IMR-90 (cell line): ENCODE measurements around the gene OSBP. TPM values are rescaled to one million over a fixed set of nuclear protein-coding genes. Genes with fewer than 3 reads are reported as not detected.

Source experiments
- ATAC-seq: fragments of 200-7000 bp; cut with Tn5 transposase; 2 replicates; pipeline ENCODE4 v1.9.1; 2020; ENCODE audit warnings: low read depth, mild to moderate bottlenecking, moderate library complexity
- BruUV-seq: library from RNA; stranded (reverse); fragments of 400-500 nt; replicated peaks from 2 replicates; lab custom pipeline; 2021; lab: Mats Ljungman, UMichigan
- CTCF ChIA-PET: fragments of 300-600 bp; formaldehyde crosslinking; extraction: SDS; loops from one replicate; lab custom pipeline; 2021; ENCODE audit warnings: antibody characterized with exemption; lab: Yijun Ruan, JAX
- POLR2A ChIA-PET: fragments of 300-600 bp; sonication (Branson Sonifier 250); formaldehyde crosslinking; loops from one replicate; lab custom pipeline; 2022; ENCODE audit warnings: antibody characterized with exemption; ENCODE audit not compliant: unreplicated experiment; lab: Charles Lee
- DNase-seq: peaks from one replicate; pipeline ENCODE4 v3.0.0; 2013
- H2AFZ ChIP-seq: replicated peaks from 2 replicates; pipeline ENCODE3; 2013; ENCODE audit warnings: low read length, mild to moderate bottlenecking; ENCODE audit not compliant: poor library complexity
- H2AK5ac ChIP-seq: 2 replicates; pipeline ENCODE4 v1.6.1; 2013; ENCODE audit warnings: low read depth, low read length, inconsistent platforms
- H2AK9ac ChIP-seq: replicated peaks from 2 replicates; pipeline ENCODE3; 2013; ENCODE audit warnings: mild to moderate bottlenecking, low read depth, low read length, moderate library complexity; ENCODE audit not compliant: poor library complexity
- H2BK120ac ChIP-seq: 2 replicates; pipeline ENCODE4 v1.6.1; 2013; ENCODE audit warnings: low read depth, low read length, inconsistent platforms
- H2BK15ac ChIP-seq: 3 replicates; pipeline ENCODE4 v1.6.1; 2013; ENCODE audit warnings: low read depth, low read length, inconsistent platforms
- H2BK20ac ChIP-seq: 2 replicates; pipeline ENCODE4 v1.6.1; 2013; ENCODE audit warnings: low read depth, mild to moderate bottlenecking, inconsistent platforms, low read length, moderate library complexity
- H2BK5ac ChIP-seq: 2 replicates; pipeline ENCODE4 v1.6.1; 2013; ENCODE audit warnings: mild to moderate bottlenecking, low read depth, low read length, inconsistent platforms; ENCODE audit not compliant: poor library complexity, severe bottlenecking
- H3K14ac ChIP-seq: replicated peaks from 2 replicates; pipeline ENCODE4 v1.6.1; 2013; ENCODE audit warnings: low read depth, low read length, inconsistent platforms
- H3K18ac ChIP-seq: 2 replicates; pipeline ENCODE4 v1.6.1; 2013; ENCODE audit warnings: low read depth, low read length, control low read depth
- H3K23ac ChIP-seq: 2 replicates; pipeline ENCODE4 v1.6.1; 2013; ENCODE audit warnings: low read depth, low read length, inconsistent platforms
- H3K27ac ChIP-seq: 2 replicates; pipeline ENCODE4 v1.5.1; 2013; ENCODE audit warnings: mild to moderate bottlenecking, control low read depth, low read length; ENCODE audit not compliant: insufficient read depth
- H3K27me3 ChIP-seq: 2 replicates; pipeline ENCODE4 v1.6.1; 2013; ENCODE audit warnings: low read length; ENCODE audit not compliant: control insufficient read depth, insufficient read depth
- H3K36me3 ChIP-seq: 2 replicates; pipeline ENCODE4 v1.6.1; 2013; ENCODE audit warnings: low read length, mixed read lengths; ENCODE audit not compliant: control insufficient read depth, insufficient read depth
- H3K4ac ChIP-seq: 2 replicates; pipeline ENCODE4 v1.6.1; 2013; ENCODE audit warnings: low read depth, low read length, inconsistent platforms
- H3K4me1 ChIP-seq: 2 replicates; pipeline ENCODE4 v1.6.1; 2013; ENCODE audit warnings: low read length, mixed read lengths; ENCODE audit not compliant: control insufficient read depth, insufficient read depth
- H3K4me2 ChIP-seq: 2 replicates; pipeline ENCODE4 v1.6.1; 2013; ENCODE audit warnings: low read depth, mild to moderate bottlenecking, control low read depth, low read length, moderate library complexity
- H3K4me3 ChIP-seq: 2 replicates; pipeline ENCODE4 v1.5.1; 2013; ENCODE audit warnings: low read depth, mild to moderate bottlenecking, control low read depth, low read length, moderate library complexity; ENCODE audit not compliant: insufficient read depth
- H3K56ac ChIP-seq: 2 replicates; pipeline ENCODE4 v1.6.1; 2013; ENCODE audit warnings: low read length, inconsistent platforms; ENCODE audit not compliant: insufficient read depth; ENCODE audit errors: extremely low read depth
- H3K79me1 ChIP-seq, 2 experiments: 2 replicates each; pipeline ENCODE4 v1.6.1; 2013; ENCODE audit warnings: low read length in 2 of 2, inconsistent platforms in 1 of 2, low read depth in 1 of 2
- H3K9ac ChIP-seq: 2 replicates; pipeline ENCODE4 v1.6.1; 2013; ENCODE audit warnings: low read depth, low read length, control low read depth
- H3K9me1 ChIP-seq: 2 replicates; pipeline ENCODE4 v1.6.1; 2013; ENCODE audit warnings: low read length, inconsistent platforms; ENCODE audit not compliant: insufficient read depth
- H3K9me3 ChIP-seq: 2 replicates; pipeline ENCODE4 v1.6.1; 2013; ENCODE audit warnings: low read length; ENCODE audit not compliant: control insufficient read depth, insufficient read depth
- H4K20me1 ChIP-seq: 2 replicates; pipeline ENCODE4 v1.6.1; 2013; ENCODE audit warnings: low read length, inconsistent platforms; ENCODE audit not compliant: insufficient read depth
- H4K5ac ChIP-seq: 2 replicates; pipeline ENCODE4 v1.6.1; 2013; ENCODE audit warnings: mild to moderate bottlenecking, low read depth, low read length, control low read depth
- H4K8ac ChIP-seq, 2 experiments: 2 replicates each; pipeline ENCODE4 v1.6.1; 2013; ENCODE audit warnings: low read depth in 2 of 2, low read length in 2 of 2, control low read depth in 1 of 2, inconsistent platforms in 1 of 2
- H4K91ac ChIP-seq: 2 replicates; pipeline ENCODE4 v1.6.1; 2013; ENCODE audit warnings: low read depth, low read length, inconsistent platforms; ENCODE audit not compliant: insufficient read depth
- BHLHE40 ChIP-seq: fragments of 150-350 bp; IDR thresholded peaks from 2 replicates; pipeline ENCODE4 v1.6.1; 2016; ENCODE audit warnings: mild to moderate bottlenecking, low read depth, low read length
- CEBPB ChIP-seq: IDR thresholded peaks from 2 replicates; pipeline ENCODE4 v1.6.1; 2012; ENCODE audit warnings: low read depth, low read length, improper control_type of control experiment
- ELK1 ChIP-seq: fragments of 150-350 bp; IDR thresholded peaks from 2 replicates; pipeline ENCODE4 v1.6.1; 2016; ENCODE audit warnings: low read depth, mild to moderate bottlenecking, low read length, moderate library complexity, borderline replicate concordance
- FOS ChIP-seq: fragments of 150-350 bp; IDR thresholded peaks from 2 replicates; pipeline ENCODE4 v1.6.1; 2016; ENCODE audit warnings: low read depth, low read length
- MAFK ChIP-seq: IDR thresholded peaks from 2 replicates; pipeline ENCODE4 v1.6.1; 2012; ENCODE audit warnings: low read depth, low read length, improper control_type of control experiment
- MAZ ChIP-seq: IDR thresholded peaks from 2 replicates; pipeline ENCODE4 v1.6.1; 2012; ENCODE audit warnings: low read depth, mild to moderate bottlenecking, low read length, improper control_type of control experiment, moderate library complexity, borderline replicate concordance
- MXI1 ChIP-seq: IDR thresholded peaks from 2 replicates; pipeline ENCODE4 v1.6.1; 2012; ENCODE audit warnings: low read depth, mild to moderate bottlenecking, low read length, moderate library complexity, borderline replicate concordance
- POLR2A ChIP-seq: IDR thresholded peaks from 2 replicates; pipeline ENCODE4 v1.6.1; 2012; ENCODE audit warnings: mild to moderate bottlenecking, low read depth, low read length
- RAD21 ChIP-seq: IDR thresholded peaks from 2 replicates; pipeline ENCODE4 v1.6.1; 2012; ENCODE audit warnings: low read length, improper control_type of control experiment
- RCOR1 ChIP-seq: IDR thresholded peaks from 2 replicates; pipeline ENCODE4 v1.6.1; 2012; ENCODE audit warnings: mild to moderate bottlenecking, low read length, improper control_type of control experiment; ENCODE audit not compliant: insufficient replicate concordance
- SMC3 ChIP-seq: fragments of 150-350 bp; IDR thresholded peaks from 2 replicates; pipeline ENCODE4 v1.6.1; 2016; ENCODE audit warnings: low read depth, mild to moderate bottlenecking, antibody characterized with exemption, low read length, moderate library complexity
- WGBS, 2 experiments: methylation state at CpG; one replicate each; pipeline versions ENCODE4 v1.1.5 to v1.1.7; 2013; ENCODE audit warnings: missing lambda C conversion rate in 2 of 2; ENCODE audit not compliant: insufficient read length in 1 of 2; ENCODE audit errors: extremely low coverage in 2 of 2; 5-methylcytosine and 5-hydroxymethylcytosine counted together
- dilution Hi-C: fragments of 300-500 bp; cut with HindIII; formaldehyde crosslinking; loops from one replicate; pipeline ENCODE4 v1.14.3; 2018; ENCODE audit warnings: low sequenced_read_pairs; ENCODE audit not compliant: unreplicated experiment
- in situ Hi-C: fragments of 300-500 bp; cut with MboI; formaldehyde crosslinking; loops from 3 replicates; pipeline ENCODE4 v1.14.3; 2019; ENCODE audit warnings: low sequenced_read_pairs, inconsistent platforms, mixed read lengths
- intact Hi-C: fragments of 100-400 bp; cut with micrococcal nuclease; formaldehyde crosslinking; loops from 2 replicates; pipeline ENCODE4 v1.10.0; 2022
- polyA plus RNA-seq, 3 experiments: library from polyadenylated mRNA; depleted of rRNA; stranded (reverse); fragments of >200 nt; gene quantifications; 2 replicates each; pipeline ENCODE4 v1.2.3, GENCODE V29; 2012; ENCODE audit warnings: low replicate concordance in 1 of 3
- total RNA-seq: library from RNA; depleted of rRNA; stranded (reverse); fragments of >200 nt; gene quantifications from 2 replicates; pipeline ENCODE4 v1.2.3, GENCODE V29; 2012
- TF ChIP-seq, protein P1 (sequence below): fragments of 150-350 bp; IDR thresholded peaks from 2 replicates; pipeline ENCODE4 v1.6.1; 2017; ENCODE audit warnings: mild to moderate bottlenecking, antibody characterized with exemption, low read length, low read depth
- TF ChIP-seq, protein P2 (sequence below): conservative IDR thresholded peaks from 2 replicates; pipeline ENCODE4 v1.5.1; 2012; ENCODE audit warnings: mild to moderate bottlenecking, low read depth, low read length, improper control_type of control experiment

OSBP gene
- total and polyA plus RNA-seq, 2 of the 4 experiments (the other 2 are of a cell fraction), result 22.1 to 27.4 TPM

- CTCF ChIA-PET, result no interaction called here
- H3K79me1 ChIP-seq, result peaks cover 21 to 33% of the 10 kb centered on the region in 2 experiments; a peak in 3 of 4 replicates
- no peak overlapping the region for H3K23ac ChIP-seq
- POLR2A ChIA-PET, result no interaction called here
- intact Hi-C loops, result no loop called here
- H4K8ac ChIP-seq, result no peak overlapping the region
- no peak overlapping the region for H3K27ac ChIP-seq
- H3K9ac ChIP-seq, result no peak overlapping the region
- no peak overlapping the region for H2BK20ac ChIP-seq
- H2AFZ ChIP-seq, result no peak overlapping the region
- H4K5ac ChIP-seq, result no peak overlapping the region
- H3K9me1 ChIP-seq, result peaks cover 3% of the 10 kb centered on the region; the same call in 1 of the 2 replicates
- in situ Hi-C loops, result loop anchor here (5.0 to 25.0 kb wide), 2 partner anchors 42 to 1712 kb away; no protein-coding TSS in a partner anchor
- no peaks in the 10 kb centered on the region for H3K9me3 ChIP-seq
- H3K4me1 ChIP-seq, result no peaks in the 10 kb centered on the region
- H2AK9ac ChIP-seq, result no peak overlapping the region
- no peak overlapping the region for H3K4me2 ChIP-seq
- H3K14ac ChIP-seq, result no peak overlapping the region
- no TSS peak for BruUV-seq
- H2BK120ac ChIP-seq, result no peak overlapping the region
- H2AK5ac ChIP-seq, result no peak overlapping the region
- H3K18ac ChIP-seq, result no peak overlapping the region
- no peak for DNase-seq
- peaks cover 4% of the 10 kb centered on the region; the same call in 1 of the 2 replicates for H4K20me1 ChIP-seq
- no peak overlapping the region for H2BK15ac ChIP-seq
- H3K56ac ChIP-seq, result no peak overlapping the region
- H3K27me3 ChIP-seq, result no peaks in the 10 kb centered on the region
- TF ChIP-seq RAD21 (no peak), MAZ (no peak), FOS (no peak), MAFK (no peak), ELK1 (no peak), MXI1 (no peak), RCOR1 (no peak), BHLHE40 (no peak), CEBPB (no peak), POLR2A (no peak), SMC3 (no peak)
- TF ChIP-seq, protein P1, sequence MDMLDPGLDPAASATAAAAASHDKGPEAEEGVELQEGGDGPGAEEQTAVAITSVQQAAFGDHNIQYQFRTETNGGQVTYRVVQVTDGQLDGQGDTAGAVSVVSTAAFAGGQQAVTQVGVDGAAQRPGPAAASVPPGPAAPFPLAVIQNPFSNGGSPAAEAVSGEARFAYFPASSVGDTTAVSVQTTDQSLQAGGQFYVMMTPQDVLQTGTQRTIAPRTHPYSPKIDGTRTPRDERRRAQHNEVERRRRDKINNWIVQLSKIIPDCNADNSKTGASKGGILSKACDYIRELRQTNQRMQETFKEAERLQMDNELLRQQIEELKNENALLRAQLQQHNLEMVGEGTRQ, result no peak
- TF ChIP-seq, protein P2, sequence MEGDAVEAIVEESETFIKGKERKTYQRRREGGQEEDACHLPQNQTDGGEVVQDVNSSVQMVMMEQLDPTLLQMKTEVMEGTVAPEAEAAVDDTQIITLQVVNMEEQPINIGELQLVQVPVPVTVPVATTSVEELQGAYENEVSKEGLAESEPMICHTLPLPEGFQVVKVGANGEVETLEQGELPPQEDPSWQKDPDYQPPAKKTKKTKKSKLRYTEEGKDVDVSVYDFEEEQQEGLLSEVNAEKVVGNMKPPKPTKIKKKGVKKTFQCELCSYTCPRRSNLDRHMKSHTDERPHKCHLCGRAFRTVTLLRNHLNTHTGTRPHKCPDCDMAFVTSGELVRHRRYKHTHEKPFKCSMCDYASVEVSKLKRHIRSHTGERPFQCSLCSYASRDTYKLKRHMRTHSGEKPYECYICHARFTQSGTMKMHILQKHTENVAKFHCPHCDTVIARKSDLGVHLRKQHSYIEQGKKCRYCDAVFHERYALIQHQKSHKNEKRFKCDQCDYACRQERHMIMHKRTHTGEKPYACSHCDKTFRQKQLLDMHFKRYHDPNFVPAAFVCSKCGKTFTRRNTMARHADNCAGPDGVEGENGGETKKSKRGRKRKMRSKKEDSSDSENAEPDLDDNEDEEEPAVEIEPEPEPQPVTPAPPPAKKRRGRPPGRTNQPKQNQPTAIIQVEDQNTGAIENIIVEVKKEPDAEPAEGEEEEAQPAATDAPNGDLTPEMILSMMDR, result no peak
- dilution Hi-C loops, result no loop called here
- H3K4ac ChIP-seq, result no peak overlapping the region
- no peak overlapping the region for H4K91ac ChIP-seq
- H3K36me3 ChIP-seq, result peaks cover 61% of the 10 kb centered on the region
- ATAC-seq, result no peak
- 83% methylated on average over 1 of the region's 4 CpGs; no CpG with 5 or more reads in 1 of the 2 experiments for WGBS, 2 experiments
- H2BK5ac ChIP-seq, result no peak overlapping the region
- H3K4me3 ChIP-seq, result no peak overlapping the region
Observed at GRCh38 chr11:59600636-59601035, 14.9 kb downstream of the OSBP start.
